Right atrium auricular region (tissue), 2 donors: ENCODE measurements around the gene TAF11L13. TPM values are rescaled to one million over a fixed set of nuclear protein-coding genes. Genes with fewer than 3 reads are reported as not detected.
"Not testable (repeated sequence)": the region's sequence is repeated elsewhere in the genome, so short reads cannot be mapped to it uniquely, and the experiment has no call there.

Experiments
- DNase-seq: peaks from one replicate; pipeline ENCODE4 v3.0.0-alpha.2; 2019; ENCODE audit warnings: low spot score
- H3K27ac ChIP-seq, 2 donors: fragments of 200-600 bp; sonication (generic); 1 replicate in 1 of 2; 2 replicates in 1 of 2; pipeline ENCODE4 v1.5.1; 2016 to 2019
- H3K27me3 ChIP-seq, 2 donors: fragments of 200-600 bp; sonication (generic); one replicate each; pipeline versions ENCODE4 v1.5.1 to v1.6.0; 2017 to 2019
- H3K36me3 ChIP-seq: fragments of 200-600 bp; sonication (generic); one replicate; pipeline ENCODE4 v1.5.1; 2016
- H3K4me1 ChIP-seq, 2 donors: fragments of 200-600 bp; sonication (generic); one replicate each; pipeline versions ENCODE4 v1.5.1 to v1.6.0; 2017 to 2019
- H3K4me3 ChIP-seq, 2 donors: fragments of 200-600 bp; sonication (generic); 1 replicate in 1 of 2; 2 replicates in 1 of 2; pipeline ENCODE4 v1.5.1; 2017 to 2019; ENCODE audit warnings: mild to moderate bottlenecking in 1 of 2, moderate library complexity in 1 of 2
- H3K9me3 ChIP-seq, 2 donors: fragments of 200-600 bp; sonication (generic); one replicate each; pipeline ENCODE4 v1.5.1; 2019
- total RNA-seq, 2 donors: library from RNA; depleted of rRNA; stranded (reverse); fragments of >200 nt; gene quantifications; one replicate each; pipeline ENCODE4 v1.1.0, GENCODE V29; 2016
- TF ChIP-seq, protein P1 (sequence below), 2 donors: fragments of 200-600 bp; sonication (generic); IDR thresholded peaks; one replicate each; pipeline ENCODE4 v1.5.1; 2019; ENCODE audit warnings: antibody characterized with exemption in 2 of 2

The TAF11L13 gene
- total RNA-seq, 2 donors from 2014 or later, result not detected

- Histone ChIP-seq H3K9me3 (no peaks in the 10 kb centered on the region), H3K36me3 (no peaks in the 10 kb centered on the region), H3K27me3 (no peaks in the 10 kb centered on the region), H3K4me3 (no peak overlapping the region), H3K4me1 (no peaks in the 10 kb centered on the region), H3K27ac (no peak overlapping the region)
- TF ChIP-seq, protein P1, sequence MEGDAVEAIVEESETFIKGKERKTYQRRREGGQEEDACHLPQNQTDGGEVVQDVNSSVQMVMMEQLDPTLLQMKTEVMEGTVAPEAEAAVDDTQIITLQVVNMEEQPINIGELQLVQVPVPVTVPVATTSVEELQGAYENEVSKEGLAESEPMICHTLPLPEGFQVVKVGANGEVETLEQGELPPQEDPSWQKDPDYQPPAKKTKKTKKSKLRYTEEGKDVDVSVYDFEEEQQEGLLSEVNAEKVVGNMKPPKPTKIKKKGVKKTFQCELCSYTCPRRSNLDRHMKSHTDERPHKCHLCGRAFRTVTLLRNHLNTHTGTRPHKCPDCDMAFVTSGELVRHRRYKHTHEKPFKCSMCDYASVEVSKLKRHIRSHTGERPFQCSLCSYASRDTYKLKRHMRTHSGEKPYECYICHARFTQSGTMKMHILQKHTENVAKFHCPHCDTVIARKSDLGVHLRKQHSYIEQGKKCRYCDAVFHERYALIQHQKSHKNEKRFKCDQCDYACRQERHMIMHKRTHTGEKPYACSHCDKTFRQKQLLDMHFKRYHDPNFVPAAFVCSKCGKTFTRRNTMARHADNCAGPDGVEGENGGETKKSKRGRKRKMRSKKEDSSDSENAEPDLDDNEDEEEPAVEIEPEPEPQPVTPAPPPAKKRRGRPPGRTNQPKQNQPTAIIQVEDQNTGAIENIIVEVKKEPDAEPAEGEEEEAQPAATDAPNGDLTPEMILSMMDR (IDR thresholded peaks at IDR 0.05), result no peak
- no peak for DNase-seq
These were observed 12.5 kb upstream of the TAF11L13 start for GRCh38 chr5:17619354-17619753.

GRCh38 chr5:17620627-17621026 lies 11.3 kb upstream of the TAF11L13 start:
- DNase-seq, result no peak
- TF ChIP-seq, protein P1 (IDR thresholded peaks at IDR 0.05), result no peak
- no peak overlapping the region for H3K27ac ChIP-seq

DNA sequence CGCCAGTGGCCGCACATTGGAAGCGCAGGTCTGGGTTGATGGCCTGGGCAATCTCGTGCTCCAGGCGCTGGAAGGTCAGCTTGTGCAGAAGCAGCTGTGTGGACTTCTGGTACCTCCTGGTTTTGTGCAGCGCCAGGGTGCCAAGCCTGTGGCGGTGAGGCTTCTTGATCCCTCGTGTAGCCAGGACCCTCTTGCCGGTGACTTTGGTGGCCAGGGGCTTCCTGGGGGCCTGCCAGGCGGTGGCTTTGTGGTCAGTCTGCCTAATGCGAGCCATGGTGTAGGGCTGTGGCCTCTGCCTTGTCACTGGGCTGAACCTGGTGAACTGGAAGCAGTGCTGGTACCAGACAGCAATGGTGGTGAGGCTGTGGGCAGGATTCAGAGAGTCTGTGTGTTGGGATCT lies 6.2 kb upstream of the TAF11L13 start:
- DNase-seq, result no peak
- Histone ChIP-seq H3K4me1 (no peaks in the 10 kb centered on the region), H3K9me3 (no peaks in the 10 kb centered on the region), H3K36me3 (no peaks in the 10 kb centered on the region), H3K27ac (no peak overlapping the region), H3K4me3 (no peak overlapping the region), H3K27me3 (no peaks in the 10 kb centered on the region)
- TF ChIP-seq, protein P1 (IDR thresholded peaks at IDR 0.05), result no peak

More at GRCh38 chr5:17620627-17621026, 11.3 kb upstream of the TAF11L13 start:
- H3K27me3 ChIP-seq, result no peaks in the 10 kb centered on the region
- H3K4me3 ChIP-seq, result no peak overlapping the region
- H3K9me3 ChIP-seq, result no peaks in the 10 kb centered on the region
- H3K36me3 ChIP-seq, result no peaks in the 10 kb centered on the region
- H3K4me1 ChIP-seq, result no peaks in the 10 kb centered on the region

DNA sequence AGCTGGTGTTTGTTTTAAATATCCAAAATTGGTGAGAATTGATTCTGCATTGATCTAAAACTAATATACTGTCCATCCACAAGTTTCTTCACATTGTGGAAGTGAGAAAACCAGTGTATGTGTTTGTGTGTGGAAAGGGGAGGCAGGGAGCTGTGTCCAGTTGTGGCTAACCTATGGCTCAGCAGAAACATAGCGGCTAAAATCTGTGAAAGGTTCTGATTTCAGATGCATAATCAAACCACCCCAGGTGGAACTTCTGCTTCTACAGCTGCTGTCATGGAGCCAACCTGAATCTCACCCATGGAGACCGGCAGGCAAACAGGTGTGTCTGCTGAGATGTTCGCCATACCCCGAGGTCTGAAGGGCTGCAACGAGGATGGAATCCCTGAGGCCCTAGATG lies 2.3 kb downstream of the TAF11L13 start, which contains the start of gene TAF11L14:
Gene TAF11L14, plus strand, starts transcription at position 301 of the 400 bp plus-strand sequence.
- TF ChIP-seq, protein P1 (IDR thresholded peaks at IDR 0.05), result no peak
- Histone ChIP-seq H3K4me1 (no peaks in the 10 kb centered on the region), H3K27ac (no peak within 1 kb of the TSS), H3K36me3 (no peaks in the 10 kb centered on the region), H3K4me3 (no peak within 1 kb of the TSS), H3K27me3 (no peaks in the 10 kb centered on the region), H3K9me3 (no peaks in the 10 kb centered on the region)
- no peak for DNase-seq

- not testable (repeated sequence) for H3K27me3 ChIP-seq, H3K27ac ChIP-seq, H3K4me3 ChIP-seq, H3K9me3 ChIP-seq, H3K4me1 ChIP-seq, DNase-seq, H3K36me3 ChIP-seq
These were observed 17.3 kb downstream of the TAF11L13 start for GRCh38 chr5:17649232-17649631.

- not testable (repeated sequence) for H3K36me3 ChIP-seq, H3K4me1 ChIP-seq, H3K4me3 ChIP-seq, H3K9me3 ChIP-seq, DNase-seq, H3K27me3 ChIP-seq, H3K27ac ChIP-seq
These were observed 23.4 kb downstream of the TAF11L13 start for GRCh38 chr5:17655201-17655759.

DNA sequence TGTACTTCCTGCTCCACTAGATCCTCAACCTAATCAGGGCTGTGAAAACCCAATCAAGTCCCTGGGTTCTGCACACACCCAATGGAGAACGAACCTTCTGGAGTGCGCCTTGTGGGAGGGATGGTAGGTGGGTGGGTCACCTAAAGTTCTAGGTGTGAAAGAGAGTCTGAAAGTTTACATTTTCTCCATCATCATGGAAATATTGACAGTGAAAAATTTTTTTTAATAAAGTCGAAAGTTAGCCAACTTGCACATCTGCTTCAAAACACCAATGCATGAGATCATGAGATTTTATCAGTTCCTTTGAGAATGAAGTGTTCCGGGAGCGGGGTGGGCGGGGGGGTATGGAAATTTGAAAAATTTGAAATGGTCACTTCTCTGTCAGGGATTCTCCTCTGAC lies 24.0 kb downstream of the TAF11L13 start:
- TF ChIP-seq, protein P1 (IDR thresholded peaks at IDR 0.05), result no peak
- Histone ChIP-seq H3K27ac (no peak overlapping the region), H3K4me3 (no peak overlapping the region), H3K36me3 (no peaks in the 10 kb centered on the region), H3K9me3 (peaks cover 0 to 4% of the 10 kb centered on the region in 2 donors), H3K27me3 (no peaks in the 10 kb centered on the region), H3K4me1 (no peaks in the 10 kb centered on the region)
- no peak for DNase-seq
